Measurements from ENCODE around the gene STAT6.

GRCh38 chr12:57096099-57096572, 15.0 kb downstream of the STAT6 start:
- no peak for TF ChIP-seq CTCF (conservative IDR thresholded peaks at IDR 0.05; ENCODE audit: low read length)
- TF ChIP-seq EZH2phosphoT487 (IDR thresholded peaks at IDR 0.05; ENCODE audit: borderline replicate concordance) = no peak
